GM21390 (cell line): Measurements from ENCODE around the gene DGKQ.

Experiments
- ATAC-seq: cut with Tn5 transposase; IDR thresholded peaks from one replicate; pipeline ENCODE4 v1.9.1; 2021; ENCODE audit not compliant: unreplicated experiment

The DGKQ gene

GRCh38 chr4:909821-910220 is 63.5 kb downstream of the DGKQ start:
- ATAC-seq = no peak

GRCh38 chr4:909131-909571 is 64.2 kb downstream of the DGKQ start:
- ATAC-seq = no peak
